A673 (cell line): ENCODE measurements around the gene BEGAIN. TPM values are rescaled to one million over a fixed set of nuclear protein-coding genes. Genes with fewer than 3 reads are reported as not detected.

Experiments
- BruUV-seq: library from RNA; stranded (reverse); fragments of 400-500 nt; replicated peaks from 2 replicates; lab custom pipeline; 2021; lab: Mats Ljungman, UMichigan
- CTCF ChIA-PET: fragments of 300-600 bp; sonication (Branson Sonifier 250); formaldehyde crosslinking; loops from one replicate; lab custom pipeline; 2022; ENCODE audit warnings: antibody characterized with exemption; lab: Charles Lee
- POLR2A ChIA-PET: fragments of 300-600 bp; sonication (Branson Sonifier 250); formaldehyde crosslinking; loops from one replicate; lab custom pipeline; 2022; ENCODE audit warnings: antibody characterized with exemption; ENCODE audit not compliant: low non-redundant PET; lab: Charles Lee
- DNase-seq: peaks from one replicate; pipeline ENCODE4 v3.0.0-alpha.2; 2015; ENCODE audit warnings: low spot score
- H3K27ac ChIP-seq: fragments of 200-600 bp; sonication (generic); 2 replicates; pipeline ENCODE4 v1.5.1; 2016; ENCODE audit warnings: mixed run types, low read depth, mild to moderate bottlenecking, mixed read lengths, antibody characterized with exemption, low read length; ENCODE audit not compliant: poor library complexity, severe bottlenecking
- H3K27me3 ChIP-seq: fragments of 200-600 bp; sonication (generic); replicated peaks from 2 replicates; pipeline ENCODE4 v1.6.1; 2017; ENCODE audit warnings: mixed run types, low read depth, mild to moderate bottlenecking, mixed read lengths, antibody characterized with exemption, low read length; ENCODE audit not compliant: insufficient read depth, poor library complexity
- H3K36me3 ChIP-seq: fragments of 200-600 bp; sonication (generic); 2 replicates; pipeline ENCODE4 v1.6.1; 2016; ENCODE audit warnings: mixed run types, mild to moderate bottlenecking, mixed read lengths, antibody characterized with exemption, low read length; ENCODE audit not compliant: insufficient read depth, poor library complexity, severe bottlenecking
- H3K4me1 ChIP-seq: fragments of 200-600 bp; sonication (generic); 2 replicates; pipeline ENCODE4 v1.6.1; 2017; ENCODE audit warnings: mixed run types, mild to moderate bottlenecking, mixed read lengths, antibody characterized with exemption, low read length; ENCODE audit not compliant: insufficient read depth, poor library complexity, severe bottlenecking
- H3K4me3 ChIP-seq: fragments of 200-600 bp; sonication (generic); 2 replicates; pipeline ENCODE4 v1.5.1; 2016; ENCODE audit warnings: low read depth, mixed run types, mild to moderate bottlenecking, mixed read lengths, low read length; ENCODE audit not compliant: poor library complexity, severe bottlenecking
- H3K9me3 ChIP-seq: fragments of 200-600 bp; sonication (generic); 2 replicates; pipeline ENCODE4 v1.6.1; 2016; ENCODE audit warnings: mixed run types, low read depth, mild to moderate bottlenecking, mixed read lengths, antibody characterized with exemption, low read length; ENCODE audit not compliant: poor library complexity, severe bottlenecking
- EZH2 ChIP-seq: fragments of 200-600 bp; sonication (generic); IDR thresholded peaks from 2 replicates; pipeline ENCODE4 v1.6.1; 2017; ENCODE audit warnings: borderline replicate concordance, low read depth, mild to moderate bottlenecking, mixed read lengths, antibody characterized with exemption, low read length; ENCODE audit not compliant: poor library complexity, severe bottlenecking
- intact Hi-C: fragments of 100-400 bp; cut with micrococcal nuclease; formaldehyde crosslinking; loops from one replicate; pipeline ENCODE4 v1.10.0; 2022; ENCODE audit not compliant: unreplicated experiment
- total RNA-seq: library from RNA; stranded (reverse); gene quantifications from 2 replicates; pipeline ENCODE4 v1.2.3, GENCODE V29; 2021
- TF ChIP-seq, protein P1 (sequence below): fragments of 300-800, 200-600 bp; sonication (generic); conservative IDR thresholded peaks from 2 replicates; pipeline ENCODE4 v1.5.1; 2017; ENCODE audit warnings: low read depth, mild to moderate bottlenecking, antibody characterized with exemption, low read length, moderate library complexity, mixed read lengths

BEGAIN gene
- total RNA-seq, 1 experiment from 2014 or later, result 0.84 TPM

DNA sequence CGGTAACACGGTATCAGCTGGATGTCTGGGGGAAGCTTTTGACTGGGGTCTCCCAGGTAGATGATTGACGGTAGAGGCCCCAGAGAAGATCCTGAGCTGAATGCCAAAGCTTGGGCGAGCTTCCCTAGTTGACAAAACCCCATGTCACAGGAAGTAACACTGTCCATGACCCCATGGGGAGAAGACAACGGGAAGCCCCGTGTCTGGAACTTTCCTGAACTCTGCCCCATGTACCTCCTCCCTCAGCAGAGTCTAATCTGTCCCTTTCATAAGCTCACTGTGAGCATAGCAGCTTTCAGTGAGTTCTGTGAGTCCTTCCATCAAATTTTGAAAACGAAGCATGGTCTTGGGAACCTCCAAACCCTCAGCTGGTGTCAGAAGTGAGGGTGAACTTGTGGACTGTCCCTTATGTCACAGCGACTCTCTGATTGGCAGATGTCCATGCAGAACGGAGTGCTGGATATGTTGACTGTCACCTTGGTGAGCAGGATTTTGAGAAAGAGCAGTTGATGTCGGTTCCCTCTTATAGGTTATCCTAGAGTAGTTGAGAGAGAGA is 29.7 kb upstream of the BEGAIN start:
- TF ChIP-seq EZH2, result no peak
- TF ChIP-seq, protein P1, sequence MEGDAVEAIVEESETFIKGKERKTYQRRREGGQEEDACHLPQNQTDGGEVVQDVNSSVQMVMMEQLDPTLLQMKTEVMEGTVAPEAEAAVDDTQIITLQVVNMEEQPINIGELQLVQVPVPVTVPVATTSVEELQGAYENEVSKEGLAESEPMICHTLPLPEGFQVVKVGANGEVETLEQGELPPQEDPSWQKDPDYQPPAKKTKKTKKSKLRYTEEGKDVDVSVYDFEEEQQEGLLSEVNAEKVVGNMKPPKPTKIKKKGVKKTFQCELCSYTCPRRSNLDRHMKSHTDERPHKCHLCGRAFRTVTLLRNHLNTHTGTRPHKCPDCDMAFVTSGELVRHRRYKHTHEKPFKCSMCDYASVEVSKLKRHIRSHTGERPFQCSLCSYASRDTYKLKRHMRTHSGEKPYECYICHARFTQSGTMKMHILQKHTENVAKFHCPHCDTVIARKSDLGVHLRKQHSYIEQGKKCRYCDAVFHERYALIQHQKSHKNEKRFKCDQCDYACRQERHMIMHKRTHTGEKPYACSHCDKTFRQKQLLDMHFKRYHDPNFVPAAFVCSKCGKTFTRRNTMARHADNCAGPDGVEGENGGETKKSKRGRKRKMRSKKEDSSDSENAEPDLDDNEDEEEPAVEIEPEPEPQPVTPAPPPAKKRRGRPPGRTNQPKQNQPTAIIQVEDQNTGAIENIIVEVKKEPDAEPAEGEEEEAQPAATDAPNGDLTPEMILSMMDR, result no peak
- Histone ChIP-seq H3K27me3 (no peaks in the 10 kb centered on the region), H3K4me1 (no peaks in the 10 kb centered on the region), H3K9me3 (no peaks in the 10 kb centered on the region), H3K4me3 (no peak overlapping the region), H3K27ac (no peak overlapping the region), H3K36me3 (no peaks in the 10 kb centered on the region)
- DNase-seq, result no peak
- intact Hi-C loops, result no loop called here
- no TSS peak for BruUV-seq
- POLR2A ChIA-PET, result no interaction called here
- CTCF ChIA-PET, result no interaction called here

DNA sequence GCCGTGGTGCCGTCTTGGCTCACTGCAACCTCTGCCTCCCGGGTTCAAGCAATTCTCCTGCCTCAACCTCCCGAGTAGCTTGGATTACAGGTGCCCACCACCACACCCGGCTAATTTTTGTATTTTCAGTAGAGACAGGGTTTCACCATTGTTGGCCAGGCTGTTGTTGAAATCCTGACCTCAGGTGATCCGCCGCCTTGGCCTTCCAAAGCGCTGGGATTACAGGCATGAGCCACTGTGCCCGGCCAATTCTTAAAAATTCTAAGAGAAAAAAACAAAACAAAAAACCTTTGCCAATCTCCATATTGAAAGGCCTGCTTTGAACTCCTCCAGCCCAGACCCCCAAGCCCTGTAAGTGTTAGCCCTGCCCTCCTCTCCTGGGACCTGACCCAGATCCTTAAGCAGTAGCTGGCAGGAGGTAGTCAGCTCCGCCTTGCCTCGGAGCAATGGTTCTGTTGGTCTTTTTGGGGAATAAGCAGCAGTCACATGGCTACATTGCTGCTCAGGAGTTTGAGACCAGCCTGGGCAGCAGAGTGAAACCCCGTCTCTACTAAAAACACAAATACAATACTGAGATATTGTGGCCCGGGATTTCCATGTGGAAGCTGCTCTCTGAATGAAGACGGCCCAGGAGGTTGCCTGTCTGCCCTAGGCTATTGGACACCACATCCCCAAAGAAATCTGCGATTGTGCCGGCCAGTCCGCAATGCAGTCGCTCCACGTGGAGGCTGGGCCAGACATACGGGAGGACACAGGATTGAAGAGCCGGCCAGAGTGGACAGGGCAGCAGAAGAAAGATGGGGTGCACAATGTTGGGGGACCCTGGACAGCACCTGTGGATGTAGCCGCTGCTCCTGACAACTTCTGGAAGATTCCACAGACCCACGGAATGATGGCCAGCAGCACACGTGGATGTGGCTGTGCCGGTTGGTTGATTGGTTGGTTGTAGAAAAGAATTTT is 28.8 kb upstream of the BEGAIN start:
- ChIA-PET CTCF (no interaction called here), POLR2A (no interaction called here)
- TF ChIP-seq, protein P1, result no peak
- TF ChIP-seq EZH2, result no peak
- no peak overlapping the region for H3K4me3 ChIP-seq
- DNase-seq, result no peak
- no peak overlapping the region for H3K27ac ChIP-seq
- H3K27me3 ChIP-seq, result no peaks in the 10 kb centered on the region
- no peaks in the 10 kb centered on the region for H3K9me3 ChIP-seq
- H3K4me1 ChIP-seq, result no peaks in the 10 kb centered on the region
- H3K36me3 ChIP-seq, result no peaks in the 10 kb centered on the region
- no TSS peak for BruUV-seq
- intact Hi-C loops, result no loop called here

DNA sequence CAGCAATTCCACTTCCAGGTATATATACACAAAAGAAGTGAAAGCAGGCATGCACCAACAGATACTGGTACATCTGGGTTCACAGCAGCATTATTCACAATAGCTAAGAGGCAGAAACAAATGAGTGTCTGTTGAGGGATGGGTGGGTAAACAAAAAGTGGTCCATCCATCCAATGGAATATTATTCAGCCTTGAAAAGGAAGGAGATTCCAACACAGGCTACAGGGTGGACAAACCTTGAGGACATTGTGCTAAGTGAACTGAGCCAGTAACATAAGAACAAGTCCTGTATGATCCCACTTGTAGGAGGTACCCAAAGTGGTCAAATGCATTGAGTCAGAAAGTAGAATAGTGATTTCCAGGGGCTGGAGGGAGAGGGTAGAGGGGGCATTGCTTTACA is 27.6 kb upstream of the BEGAIN start:
- no peak for TF ChIP-seq EZH2
- TF ChIP-seq, protein P1, result no peak
- Histone ChIP-seq H3K9me3 (no peaks in the 10 kb centered on the region), H3K36me3 (no peaks in the 10 kb centered on the region), H3K4me1 (no peaks in the 10 kb centered on the region), H3K27ac (no peak overlapping the region), H3K27me3 (no peaks in the 10 kb centered on the region), H3K4me3 (no peak overlapping the region)
- no peak for DNase-seq
- BruUV-seq, result no TSS peak
- intact Hi-C loops, result no loop called here
- ChIA-PET POLR2A (no interaction called here), CTCF (no interaction called here)
